SH-SY5Y (cell line): ENCODE measurements around the gene SLC17A1.

ENCODE experiments used
- GATA2 ChIP-seq: IDR thresholded peaks from 2 replicates; pipeline ENCODE4 v1.6.1; 2011; ENCODE audit warnings: mild to moderate bottlenecking, low read depth, low read length
- GATA3 ChIP-seq: IDR thresholded peaks from 2 replicates; pipeline ENCODE4 v1.6.1; 2011; ENCODE audit warnings: low read depth, mild to moderate bottlenecking, low read length, moderate library complexity

DNA sequence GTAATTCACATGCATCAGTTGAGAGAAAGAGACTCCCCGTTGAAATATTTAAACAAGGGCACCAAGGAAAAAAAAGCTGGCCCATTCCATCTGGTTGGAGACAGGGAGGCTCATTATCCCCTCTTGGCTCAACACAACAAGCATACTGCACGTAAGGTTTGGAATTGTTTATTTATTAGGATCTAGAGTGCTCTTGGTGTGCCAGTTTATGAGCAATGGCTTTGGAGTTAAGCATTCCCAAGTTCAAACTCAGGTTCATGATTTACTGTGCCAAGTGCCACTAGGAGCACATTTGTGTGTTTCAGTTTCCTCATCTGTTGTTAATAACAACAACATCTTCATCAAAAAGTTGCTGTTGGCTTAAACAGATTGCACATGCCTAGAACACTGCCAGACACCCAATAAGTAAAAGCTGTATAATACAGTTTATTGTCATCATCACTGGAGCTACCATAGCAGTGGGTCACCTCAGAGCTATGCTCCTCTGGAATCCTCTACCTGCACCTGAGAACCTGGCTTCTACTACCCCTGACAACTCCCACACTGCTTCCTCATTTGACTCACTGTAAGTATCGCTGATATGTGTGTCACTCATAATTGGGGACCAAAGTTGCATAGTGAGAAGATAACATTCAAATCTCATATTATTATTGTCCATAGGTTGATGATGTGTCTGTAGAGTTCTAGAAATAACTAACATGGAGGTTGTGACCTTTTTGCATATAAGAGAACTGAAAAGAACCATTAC, 36.8 kb upstream of the SLC17A1 start:
- no peak for TF ChIP-seq GATA3
- no peak for TF ChIP-seq GATA2
